Stimulated activated effector memory CD8-positive, alpha-beta T cell treated with anti-CD3 and anti-CD28 coated beads, Interleukin-12 subunit alpha, Interleukin-12 subunit beta, amount 100 ng/mL, for 72 hours (primary cell): ENCODE data around the gene ZSWIM4.

Experiments used
- ATAC-seq: fragments of 150-1000 bp; cut with Tn5 transposase; 2 replicates; pipeline ENCODE4 v1.10.0; 2021
- DNase-seq, 2 donors: peaks; one replicate each; pipeline ENCODE4 v3.0.0; 2021 to 2022; ENCODE audit warnings: low spot score in 2 of 2
- H3K27ac Mint-ChIP-seq: one replicate; pipeline ENCODE4 v1.8.0; 2022; ENCODE audit warnings: mild to moderate bottlenecking, mixed read lengths
- H3K36me3 Mint-ChIP-seq: one replicate; pipeline ENCODE4 v1.8.0; 2022; ENCODE audit warnings: mild to moderate bottlenecking, mixed read lengths
- H3K4me1 Mint-ChIP-seq: one replicate; pipeline ENCODE4 v1.8.0; 2022; ENCODE audit warnings: mixed read lengths
- H3K4me3 Mint-ChIP-seq: one replicate; pipeline ENCODE4 v1.8.0; 2022; ENCODE audit warnings: mild to moderate bottlenecking, mixed read lengths
- H3K9me3 Mint-ChIP-seq: one replicate; pipeline ENCODE4 v1.8.0; 2022; ENCODE audit warnings: mixed read lengths

ZSWIM4 gene

GRCh38 chr19:13833330-13834243 is 38.3 kb downstream of the ZSWIM4 start:
- DNase-seq (peak; percentile 85 to 93), ATAC-seq (peak; percentile 87)
- Mint-ChIP-seq H3K4me3 (peak overlapping the region; percentile 96), H3K36me3 (peaks cover 99% of the 10 kb centered on the region), H3K4me1 (peaks cover 45% of the 10 kb centered on the region), H3K27ac (peak overlapping the region; percentile 100), H3K9me3 (no peaks in the 10 kb centered on the region)

GRCh38 chr19:13834244-13835069 is 39.2 kb downstream of the ZSWIM4 start:
- ATAC-seq (no peak), DNase-seq (no peak)
- Mint-ChIP-seq H3K9me3 (no peaks in the 10 kb centered on the region), H3K27ac (peak overlapping the region; percentile 100), H3K4me1 (peaks cover 51% of the 10 kb centered on the region), H3K4me3 (peak overlapping the region; percentile 96), H3K36me3 (peaks cover 99% of the 10 kb centered on the region)

DNA sequence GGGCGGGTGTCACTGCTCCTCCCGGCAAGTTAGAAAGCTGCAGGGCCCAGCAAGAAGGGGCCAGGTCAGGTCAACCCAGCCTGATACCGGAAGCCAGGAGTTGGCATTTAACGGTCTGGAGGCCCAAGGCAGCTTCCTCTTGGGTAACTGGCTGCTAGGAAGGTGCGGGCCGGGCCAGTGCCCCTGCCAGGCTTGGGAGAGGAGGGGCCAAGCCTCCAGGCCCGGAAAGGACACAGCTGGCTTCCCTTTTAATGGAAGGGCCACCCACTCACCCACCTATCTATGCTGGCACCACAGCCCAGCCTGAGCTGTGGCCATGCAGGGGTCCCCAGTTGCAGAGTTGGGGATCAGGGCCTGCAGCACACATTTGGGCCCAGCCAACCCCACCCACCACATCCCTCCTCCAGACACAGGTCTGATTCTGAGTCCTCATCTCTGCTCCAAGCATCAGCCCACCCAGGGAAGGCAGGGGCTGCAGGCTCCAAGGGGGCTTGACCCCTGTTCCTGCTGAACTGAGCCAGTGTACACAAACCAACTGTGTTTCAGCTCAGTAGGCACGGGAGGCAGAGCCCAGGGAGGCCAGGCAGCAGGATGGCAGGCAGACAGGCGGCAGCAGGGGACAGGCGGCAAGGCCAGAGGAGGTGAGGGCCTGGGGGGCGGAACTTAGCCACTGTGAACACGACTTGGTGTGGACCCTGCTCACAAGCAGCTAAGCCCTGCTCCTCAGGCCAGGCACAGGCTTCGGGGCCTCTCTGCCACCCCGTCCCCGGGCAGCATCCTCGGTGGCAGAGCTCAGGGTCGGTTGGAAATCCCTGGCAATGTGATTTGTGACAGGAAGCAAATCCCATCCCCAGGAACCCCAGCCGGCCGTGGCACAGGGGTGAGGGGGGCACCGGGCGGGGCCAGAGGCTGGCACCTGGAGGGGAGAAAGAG is 40.8 kb downstream of the ZSWIM4 start:
- DNase-seq (peak in 1 of 2 donors; percentile 58), ATAC-seq (no peak)
- Mint-ChIP-seq H3K4me1 (peaks cover 59% of the 10 kb centered on the region), H3K4me3 (peak overlapping the region; percentile 96), H3K27ac (peak overlapping the region; percentile 100), H3K9me3 (no peaks in the 10 kb centered on the region), H3K36me3 (peaks cover 100% of the 10 kb centered on the region)

DNA sequence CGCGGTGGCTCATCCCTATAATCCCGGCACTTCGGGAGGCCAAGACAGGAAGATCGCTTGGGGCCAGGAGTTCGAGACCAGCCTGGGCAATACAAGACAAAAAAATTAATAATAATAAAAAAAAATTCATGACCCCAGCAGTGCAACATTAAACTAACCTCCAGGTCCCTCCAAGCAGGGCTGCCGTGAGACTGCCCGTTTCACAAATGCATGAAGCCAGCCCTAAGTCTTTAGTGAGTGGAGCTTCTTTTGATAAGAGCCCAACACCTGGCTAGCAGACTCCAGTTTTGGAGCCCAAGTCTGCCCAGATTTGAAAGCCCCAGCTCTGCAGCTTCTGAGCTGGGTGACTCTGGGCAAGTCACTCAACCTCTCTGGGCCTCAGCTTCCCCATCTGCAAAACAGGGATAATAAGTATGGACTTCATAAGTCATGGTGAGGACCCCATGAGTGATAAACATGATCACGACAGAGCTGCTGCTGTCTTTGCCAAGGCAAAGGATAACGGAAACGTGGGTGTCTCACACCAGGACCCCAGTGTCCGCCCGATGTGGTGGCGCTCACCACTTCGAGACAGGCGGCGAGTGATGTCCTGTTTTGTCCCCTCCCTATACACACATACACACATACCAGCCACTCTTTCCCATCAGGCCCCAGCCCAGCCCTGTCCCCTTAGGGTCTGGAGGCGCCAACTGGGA is 43.3 kb downstream of the ZSWIM4 start:
- H3K4me1 Mint-ChIP-seq, result peaks cover 58% of the 10 kb centered on the region
- no peak for ATAC-seq
- no peaks in the 10 kb centered on the region for H3K9me3 Mint-ChIP-seq
- H3K4me3 Mint-ChIP-seq, result peak overlapping the region; percentile 96
- no peak for DNase-seq
- H3K36me3 Mint-ChIP-seq, result peaks cover 100% of the 10 kb centered on the region
- peak overlapping the region; percentile 100 for H3K27ac Mint-ChIP-seq

GRCh38 chr19:13839130-13839937 is 44.1 kb downstream of the ZSWIM4 start:
- DNase-seq (peak; percentile 72 to 92), ATAC-seq (peak; percentile 72)
- H3K36me3 Mint-ChIP-seq, result peaks cover 98% of the 10 kb centered on the region
- H3K9me3 Mint-ChIP-seq, result no peaks in the 10 kb centered on the region
- peak overlapping the region; percentile 100 for H3K27ac Mint-ChIP-seq
- peaks cover 56% of the 10 kb centered on the region for H3K4me1 Mint-ChIP-seq
- H3K4me3 Mint-ChIP-seq, result peak overlapping the region; percentile 96

GRCh38 chr19:13839938-13840304 is 44.7 kb downstream of the ZSWIM4 start:
- peaks cover 92% of the 10 kb centered on the region for H3K36me3 Mint-ChIP-seq
- peak overlapping the region; percentile 96 for H3K4me3 Mint-ChIP-seq
- peaks cover 58% of the 10 kb centered on the region for H3K4me1 Mint-ChIP-seq
- no peaks in the 10 kb centered on the region for H3K9me3 Mint-ChIP-seq
- H3K27ac Mint-ChIP-seq, result peak overlapping the region; percentile 100
- DNase-seq, result no peak
- ATAC-seq, result peak; percentile 46

- DNase-seq (peak; percentile 52 to 80), ATAC-seq (peak; percentile 38)
- Mint-ChIP-seq H3K4me3 (peak overlapping the region; percentile 96), H3K9me3 (no peaks in the 10 kb centered on the region), H3K4me1 (peaks cover 63% of the 10 kb centered on the region), H3K36me3 (peaks cover 86% of the 10 kb centered on the region), H3K27ac (peak overlapping the region; percentile 100)
Measured at GRCh38 chr19:13840305-13841085, 45.3 kb downstream of the ZSWIM4 start.

DNA sequence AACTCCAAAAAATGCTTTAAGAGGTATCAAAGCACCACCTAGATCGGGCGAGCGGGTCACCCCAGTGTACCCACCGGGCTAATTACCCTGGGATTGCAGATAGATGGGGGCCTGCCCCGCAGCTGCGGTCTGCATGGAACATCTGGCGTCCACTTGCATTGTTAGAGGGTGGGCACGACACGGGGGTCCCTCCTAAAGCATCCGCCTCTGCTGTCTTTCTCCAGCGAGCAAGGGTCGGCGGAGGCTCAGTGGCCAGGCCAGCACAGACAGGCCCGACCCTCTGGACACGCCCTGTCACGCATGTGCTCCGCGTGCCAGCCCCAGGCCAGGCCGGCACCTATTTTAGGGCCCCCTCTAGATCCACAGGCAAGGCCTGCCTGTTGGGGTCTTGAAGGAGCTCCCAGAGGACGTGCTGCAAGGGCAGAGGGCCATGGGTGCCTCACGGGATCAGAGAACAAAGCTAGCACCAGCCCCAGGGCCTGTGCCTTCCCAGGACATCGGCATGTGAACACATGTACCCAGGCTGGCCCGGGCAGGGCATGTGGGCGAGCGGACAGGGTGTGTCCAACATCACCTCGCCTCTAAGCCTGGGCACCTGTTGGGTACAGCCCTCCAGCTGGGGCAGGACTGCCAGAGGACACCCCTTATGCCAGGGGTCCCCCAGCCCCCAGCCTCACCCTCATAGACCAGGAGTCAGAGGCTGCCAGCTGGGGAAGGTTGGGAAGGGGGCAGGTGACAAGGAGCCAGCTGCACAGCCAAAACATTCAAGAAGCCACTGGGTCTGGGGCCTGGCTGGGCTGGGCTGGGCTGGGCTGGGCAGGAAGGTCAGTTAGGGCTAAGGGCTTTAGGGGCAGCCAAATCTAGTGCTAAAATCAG is 46.1 kb downstream of the ZSWIM4 start:
- H3K9me3 Mint-ChIP-seq, result no peaks in the 10 kb centered on the region
- peaks cover 86% of the 10 kb centered on the region for H3K36me3 Mint-ChIP-seq
- DNase-seq, result peak in 1 of 2 donors; percentile 86
- peaks cover 65% of the 10 kb centered on the region for H3K4me1 Mint-ChIP-seq
- peak overlapping the region; percentile 100 for H3K27ac Mint-ChIP-seq
- ATAC-seq, result no peak
- H3K4me3 Mint-ChIP-seq, result peak overlapping the region; percentile 96

DNA sequence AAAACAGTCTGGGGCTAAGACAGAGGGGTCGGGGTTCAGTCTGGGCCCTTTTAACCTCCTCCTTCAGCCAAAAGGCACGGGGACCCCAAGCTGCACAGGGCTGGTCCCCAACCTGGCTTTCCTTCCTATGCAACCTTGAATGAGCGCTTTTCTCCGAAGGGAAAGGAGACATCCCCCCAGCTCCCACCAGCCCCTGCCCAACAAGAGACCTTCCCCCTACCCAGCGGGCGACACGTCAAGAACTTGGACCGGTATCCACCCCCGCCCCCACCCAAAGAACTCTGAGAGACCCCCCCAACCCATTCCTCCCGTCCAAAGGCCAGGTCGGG is 46.7 kb downstream of the ZSWIM4 start:
- Mint-ChIP-seq H3K4me3 (peak overlapping the region; percentile 96), H3K9me3 (no peaks in the 10 kb centered on the region), H3K27ac (peak overlapping the region; percentile 100), H3K4me1 (peaks cover 65% of the 10 kb centered on the region), H3K36me3 (peaks cover 86% of the 10 kb centered on the region)
- DNase-seq (no peak), ATAC-seq (no peak)

DNA sequence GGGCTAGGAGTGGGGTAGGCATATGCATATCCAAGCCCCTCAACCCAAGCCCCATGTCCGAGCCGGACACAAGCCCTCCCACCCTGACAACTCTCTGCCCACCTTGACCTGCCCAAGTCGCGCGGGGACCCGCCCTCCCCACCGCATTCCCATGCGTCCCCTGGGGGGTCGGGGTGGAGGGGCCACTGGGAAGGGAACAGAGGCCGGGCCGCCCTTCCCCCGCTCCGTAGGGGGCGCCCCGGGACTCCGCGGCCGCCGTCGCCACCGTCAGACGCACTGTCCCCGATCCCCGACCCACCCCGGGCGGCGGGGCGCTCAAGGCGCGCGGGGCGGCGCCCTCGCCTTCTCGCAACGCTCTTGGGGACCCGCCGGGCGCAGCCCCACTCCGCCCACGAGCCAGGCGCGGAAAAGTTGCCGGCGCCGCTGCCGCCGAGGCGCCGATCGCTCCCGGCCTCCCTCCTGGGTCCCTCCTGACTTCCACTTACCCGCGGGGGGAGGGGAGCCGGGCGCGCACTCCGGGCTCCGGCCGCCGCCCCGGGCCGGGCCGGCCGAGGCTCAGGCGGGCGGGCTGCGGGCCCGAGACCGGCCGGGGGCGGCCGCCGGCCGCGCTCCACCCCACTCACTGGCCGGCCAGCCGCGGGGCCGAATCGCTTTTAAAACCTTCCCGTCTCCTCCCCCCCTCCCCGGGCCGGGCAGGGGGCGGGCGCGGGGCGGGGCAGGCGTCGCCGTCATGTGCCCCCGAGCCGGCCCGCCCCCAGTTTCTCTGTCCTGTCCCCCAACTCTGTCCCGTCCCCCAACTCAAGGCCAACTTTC is 47.3 kb downstream of the ZSWIM4 start:
- Mint-ChIP-seq H3K9me3 (no peaks in the 10 kb centered on the region), H3K4me1 (peaks cover 62% of the 10 kb centered on the region), H3K4me3 (peak overlapping the region; percentile 96), H3K36me3 (peaks cover 86% of the 10 kb centered on the region), H3K27ac (peak overlapping the region; percentile 100)
- DNase-seq (peak; percentile 62 to 86), ATAC-seq (no peak)

DNA sequence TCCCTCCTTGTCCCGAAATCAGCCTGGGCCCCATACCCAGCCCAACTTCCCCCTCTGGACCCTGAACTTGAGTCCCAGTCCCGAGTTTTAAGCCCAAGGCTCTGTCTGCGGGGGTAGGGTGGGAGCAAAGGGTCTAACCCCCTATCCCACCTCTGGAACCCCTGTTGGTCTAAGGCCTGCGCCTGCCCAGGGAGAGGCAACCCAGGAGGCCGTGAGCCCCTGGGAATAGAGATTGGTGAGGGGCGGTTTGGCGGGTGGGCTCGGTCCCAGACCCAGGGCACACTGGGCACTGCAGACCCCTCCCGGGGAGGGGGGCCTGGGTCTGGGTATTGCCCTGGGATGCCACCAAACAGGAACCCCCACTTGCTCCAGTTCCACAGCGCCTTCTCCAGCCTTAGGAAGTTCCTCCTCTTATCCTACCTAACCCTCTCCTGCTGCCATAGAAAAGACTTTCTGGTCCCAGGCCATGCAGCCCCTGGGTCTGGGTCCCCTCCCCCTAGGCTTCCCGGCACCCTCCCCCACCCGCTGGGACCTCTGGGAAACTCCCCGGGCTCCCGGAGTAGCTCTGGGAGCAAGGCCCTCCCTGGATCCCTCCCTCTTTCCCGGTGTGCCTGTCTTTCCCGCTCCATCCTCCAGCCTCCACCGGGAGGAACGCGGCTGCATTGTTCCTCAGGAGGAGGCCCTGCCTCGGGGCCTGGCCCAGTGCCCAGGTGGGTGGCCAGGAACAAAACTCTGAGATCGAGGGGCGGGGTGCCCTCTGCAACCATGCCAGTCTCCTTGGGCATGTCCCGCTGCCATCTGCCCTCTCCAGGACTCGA is 48.1 kb downstream of the ZSWIM4 start:
- H3K27ac Mint-ChIP-seq, result peak overlapping the region; percentile 100
- H3K4me3 Mint-ChIP-seq, result peak overlapping the region; percentile 96
- H3K4me1 Mint-ChIP-seq, result peaks cover 57% of the 10 kb centered on the region
- H3K36me3 Mint-ChIP-seq, result peaks cover 83% of the 10 kb centered on the region
- ATAC-seq, result no peak
- H3K9me3 Mint-ChIP-seq, result no peaks in the 10 kb centered on the region
- no peak for DNase-seq
